Osteoblast (primary cell): ENCODE data around the gene ANKRD28. TPM values are rescaled to one million over a fixed set of nuclear protein-coding genes. Genes with fewer than 3 reads are reported as not detected.

ENCODE experiments used
- DNase-seq: peaks from one replicate; pipeline ENCODE4 v3.0.0; 2011; ENCODE audit warnings: low spot score, mixed read lengths; ENCODE audit not compliant: insufficient read length; ENCODE audit errors: missing footprints
- H2AFZ ChIP-seq: 2 replicates; pipeline ENCODE4 v1.6.0; 2011; ENCODE audit warnings: mild to moderate bottlenecking, low read length
- H3K27ac ChIP-seq: 2 replicates; pipeline ENCODE4 v1.5.1; 2011; ENCODE audit warnings: mild to moderate bottlenecking, low read depth, low read length, moderate library complexity
- H3K27me3 ChIP-seq: 2 replicates; pipeline ENCODE4 v1.6.0; 2012; ENCODE audit warnings: mild to moderate bottlenecking, control low read depth, inconsistent platforms, low read length, moderate library complexity; ENCODE audit not compliant: insufficient read depth
- H3K36me3 ChIP-seq: 2 replicates; pipeline ENCODE4 v1.5.1; 2011; ENCODE audit warnings: mild to moderate bottlenecking, low read length, control low read depth, moderate library complexity; ENCODE audit not compliant: insufficient read depth
- H3K4me1 ChIP-seq: 2 replicates; pipeline ENCODE4 v1.5.1; 2011; ENCODE audit warnings: mild to moderate bottlenecking, low read length, control low read depth, moderate library complexity; ENCODE audit not compliant: insufficient read depth
- H3K4me2 ChIP-seq: 2 replicates; pipeline ENCODE4 v1.6.0; 2011; ENCODE audit warnings: mild to moderate bottlenecking, low read length; ENCODE audit not compliant: insufficient read depth
- H3K4me3 ChIP-seq: fragments of 200-600 bp; sonication (generic); 3 replicates; pipeline ENCODE4 v1.5.1; 2012; ENCODE audit warnings: mild to moderate bottlenecking, low read length, inconsistent platforms; ENCODE audit not compliant: insufficient read depth
- H3K79me2 ChIP-seq: 2 replicates; pipeline ENCODE4 v1.6.0; 2012; ENCODE audit warnings: mild to moderate bottlenecking, low read length, control low read depth, inconsistent platforms; ENCODE audit not compliant: insufficient read depth
- H3K9me3 ChIP-seq: 2 replicates; pipeline ENCODE4 v1.5.1; 2011; ENCODE audit warnings: low read depth, low read length, control low read depth
- H4K20me1 ChIP-seq: 2 replicates; pipeline ENCODE4 v1.6.0; 2012; ENCODE audit warnings: mild to moderate bottlenecking, low read length, control low read depth; ENCODE audit not compliant: insufficient read depth
- CTCF ChIP-seq: IDR thresholded peaks from 2 replicates; pipeline ENCODE4 v1.5.1; 2011; ENCODE audit warnings: mild to moderate bottlenecking, low read depth, low read length, moderate library complexity; ENCODE audit errors: extremely low read depth
- total RNA-seq: library from RNA; depleted of rRNA; stranded (reverse); fragments of >200 nt; gene quantifications from 2 replicates; pipeline ENCODE4 v1.2.3, GENCODE V29; 2012

The ANKRD28 gene
- total RNA-seq, 1 donor, result 223 TPM

DNA sequence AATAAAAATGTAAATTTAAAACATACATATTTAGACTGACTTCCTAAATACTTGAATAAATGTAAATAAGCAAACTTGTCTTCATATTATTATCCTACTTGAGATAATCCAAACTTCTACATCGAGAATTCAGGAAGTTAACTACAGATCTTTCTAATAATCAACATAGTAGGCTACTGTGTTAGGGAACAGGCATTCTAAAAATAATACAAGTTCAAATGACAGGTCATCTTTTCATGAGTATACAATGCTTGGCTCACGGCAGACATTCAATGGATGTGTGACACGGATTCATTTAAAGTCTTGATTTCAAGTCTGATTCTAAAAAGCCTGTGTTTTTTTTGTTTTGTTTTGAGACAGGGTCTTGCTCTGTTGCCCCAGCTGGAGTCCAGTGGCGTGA is 107.5 kb downstream of the ANKRD28 start:
- Histone ChIP-seq H3K36me3 (peaks cover 85% of the 10 kb centered on the region), H3K27ac (no peak overlapping the region), H3K4me2 (no peak overlapping the region), H4K20me1 (no peaks in the 10 kb centered on the region), H3K79me2 (peaks cover 5% of the 10 kb centered on the region), H3K27me3 (no peaks in the 10 kb centered on the region), H3K4me3 (no peak overlapping the region), H3K4me1 (no peaks in the 10 kb centered on the region), H2AFZ (no peak overlapping the region), H3K9me3 (no peaks in the 10 kb centered on the region)
- no peak for TF ChIP-seq CTCF
- DNase-seq, result no peak

- H3K4me1 ChIP-seq, result no peaks in the 10 kb centered on the region
- H3K4me3 ChIP-seq, result no peak overlapping the region
- peaks cover 82% of the 10 kb centered on the region for H3K36me3 ChIP-seq
- no peak overlapping the region for H3K27ac ChIP-seq
- no peak overlapping the region for H2AFZ ChIP-seq
- TF ChIP-seq CTCF, result no peak
- H3K27me3 ChIP-seq, result no peaks in the 10 kb centered on the region
- H3K79me2 ChIP-seq, result peaks cover 4% of the 10 kb centered on the region
- DNase-seq, result no peak
- no peaks in the 10 kb centered on the region for H3K9me3 ChIP-seq
- H3K4me2 ChIP-seq, result no peak overlapping the region
- H4K20me1 ChIP-seq, result no peaks in the 10 kb centered on the region
Observed at GRCh38 chr3:15685927-15686326, 111.9 kb downstream of the ANKRD28 start.

GRCh38 chr3:15683253-15683652 is 114.5 kb downstream of the ANKRD28 start:
- no peak overlapping the region for H3K4me3 ChIP-seq
- H3K4me2 ChIP-seq, result no peak overlapping the region
- DNase-seq, result no peak
- no peak for TF ChIP-seq CTCF
- H3K79me2 ChIP-seq, result peaks cover 6% of the 10 kb centered on the region
- H2AFZ ChIP-seq, result no peak overlapping the region
- no peaks in the 10 kb centered on the region for H3K9me3 ChIP-seq
- no peaks in the 10 kb centered on the region for H4K20me1 ChIP-seq
- H3K36me3 ChIP-seq, result peaks cover 77% of the 10 kb centered on the region
- no peaks in the 10 kb centered on the region for H3K4me1 ChIP-seq
- H3K27me3 ChIP-seq, result no peaks in the 10 kb centered on the region
- peak overlapping the region; percentile 1 for H3K27ac ChIP-seq

DNA sequence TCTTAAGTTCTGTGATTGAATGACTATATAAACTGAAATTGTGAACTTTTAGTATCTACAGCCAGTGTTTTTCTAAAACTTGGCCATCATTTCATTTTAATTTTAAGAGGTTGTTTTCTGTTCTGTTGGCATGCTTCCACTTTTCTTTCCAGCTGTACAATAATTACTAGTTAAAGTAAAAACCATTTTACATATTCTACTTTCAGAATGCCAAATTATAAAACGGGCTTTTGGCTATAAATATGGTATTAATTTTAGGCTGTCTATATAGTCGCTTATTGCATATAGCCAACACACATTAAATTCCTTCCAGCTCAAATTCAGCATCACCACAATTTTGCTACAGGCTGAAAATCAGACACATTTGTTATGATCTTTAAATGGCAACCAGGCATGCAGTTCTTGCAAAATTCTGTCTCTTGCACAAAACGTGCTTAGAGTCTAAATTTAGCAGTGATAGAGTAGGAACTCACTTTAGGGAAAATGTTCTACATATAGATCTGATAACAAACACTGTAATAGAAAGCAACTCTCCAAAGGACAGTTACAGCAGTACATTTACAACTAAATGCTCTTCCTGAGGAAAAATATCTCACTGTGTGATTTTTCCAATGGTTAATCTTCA is 115.1 kb downstream of the ANKRD28 start:
- H3K79me2 ChIP-seq, result peaks cover 6% of the 10 kb centered on the region
- no peak overlapping the region for H3K4me3 ChIP-seq
- H3K27me3 ChIP-seq, result no peaks in the 10 kb centered on the region
- no peak overlapping the region for H2AFZ ChIP-seq
- H3K4me1 ChIP-seq, result no peaks in the 10 kb centered on the region
- no peak overlapping the region for H3K4me2 ChIP-seq
- no peaks in the 10 kb centered on the region for H4K20me1 ChIP-seq
- peaks cover 78% of the 10 kb centered on the region for H3K36me3 ChIP-seq
- DNase-seq, result no peak
- H3K9me3 ChIP-seq, result no peaks in the 10 kb centered on the region
- peak overlapping the region; percentile 6 for H3K27ac ChIP-seq
- TF ChIP-seq CTCF, result no peak
